HG03108 (cell line): ENCODE data around the gene DMD.

Source experiments
- ATAC-seq: cut with Tn5 transposase; IDR thresholded peaks from one replicate; pipeline ENCODE4 v1.9.1; 2021; ENCODE audit warnings: moderate library complexity; ENCODE audit not compliant: unreplicated experiment

Gene DMD

GRCh38 chrX:31547816-31548215, 1663.5 kb downstream of the DMD start:
- ATAC-seq, result no peak

GRCh38 chrX:31547416-31547815, 1663.9 kb downstream of the DMD start:
- ATAC-seq, result no peak

- no peak for ATAC-seq
Measured at GRCh38 chrX:31546126-31546525, 1665.2 kb downstream of the DMD start.

- ATAC-seq, result no peak
Measured at GRCh38 chrX:31545726-31546125, 1665.6 kb downstream of the DMD start.

- no peak for ATAC-seq
Measured at GRCh38 chrX:31545191-31545590, 1666.2 kb downstream of the DMD start.

- ATAC-seq, result no peak
Measured at GRCh38 chrX:31543634-31544033, 1667.7 kb downstream of the DMD start.

- no peak for ATAC-seq
Measured at GRCh38 chrX:31542566-31542965, 1668.8 kb downstream of the DMD start.

GRCh38 chrX:31540313-31540712, 1671.0 kb downstream of the DMD start:
- no peak for ATAC-seq

- ATAC-seq, result no peak
Measured at GRCh38 chrX:31527455-31528126, 1683.8 kb downstream of the DMD start.

GRCh38 chrX:31523884-31524536, 1687.3 kb downstream of the DMD start:
- no peak for ATAC-seq

- ATAC-seq, result no peak
Measured at GRCh38 chrX:31522760-31523159, 1688.6 kb downstream of the DMD start.

- ATAC-seq, result no peak
Measured at GRCh38 chrX:31521941-31522340, 1689.4 kb downstream of the DMD start.

GRCh38 chrX:31516527-31516926, 1694.8 kb downstream of the DMD start:
- ATAC-seq, result no peak

GRCh38 chrX:31508338-31508737, 1703.0 kb downstream of the DMD start:
- ATAC-seq, result no peak

GRCh38 chrX:31506928-31507327, 1704.4 kb downstream of the DMD start:
- no peak for ATAC-seq

GRCh38 chrX:31506360-31506759, 1705.0 kb downstream of the DMD start:
- ATAC-seq, result no peak

- no peak for ATAC-seq
Measured at GRCh38 chrX:31500921-31501320, 1710.4 kb downstream of the DMD start.

- no peak for ATAC-seq
Measured at GRCh38 chrX:31499109-31499508, 1712.2 kb downstream of the DMD start.

- ATAC-seq, result no peak
Measured at GRCh38 chrX:31497086-31497485, 1714.3 kb downstream of the DMD start.

GRCh38 chrX:31487951-31488350, 1723.4 kb downstream of the DMD start:
- ATAC-seq, result no peak

GRCh38 chrX:31483336-31483735, 1728.0 kb downstream of the DMD start:
- no peak for ATAC-seq

GRCh38 chrX:31480696-31481095, 1730.7 kb downstream of the DMD start:
- ATAC-seq, result no peak

GRCh38 chrX:31471229-31471628, 1740.1 kb downstream of the DMD start:
- ATAC-seq, result no peak
